Thoracic aorta (tissue), 2 donors: ENCODE data around the gene XAB2. TPM values are rescaled to one million over a fixed set of nuclear protein-coding genes. Genes with fewer than 3 reads are reported as not detected.

Experiments used
- ATAC-seq: fragments of 150-250 bp; one replicate; pipeline ENCODE4 v1.8.0; 2017; ENCODE audit warnings: low read depth; ENCODE audit not compliant: insufficient number of reproducible peaks, low FRiP score
- DNase-seq: peaks from one replicate; pipeline ENCODE4 v3.0.0-alpha.2; 2020; ENCODE audit warnings: low spot score
- H3K27ac ChIP-seq, 2 donors: fragments of 200-600 bp; sonication (generic); 1 replicate in 1 of 2; 2 replicates in 1 of 2; pipeline ENCODE4 v1.5.1; 2016; ENCODE audit warnings: mild to moderate bottlenecking in 2 of 2, moderate library complexity in 2 of 2
- H3K27me3 ChIP-seq: fragments of 200-600 bp; sonication (generic); replicated peaks from 2 replicates; pipeline ENCODE4 v1.6.0; 2016; ENCODE audit warnings: mild to moderate bottlenecking; ENCODE audit not compliant: insufficient read depth
- H3K36me3 ChIP-seq: fragments of 200-600 bp; sonication (generic); one replicate; pipeline ENCODE4 v1.5.1; 2016
- H3K4me1 ChIP-seq, 2 donors: fragments of 200-600 bp; sonication (generic); 1 replicate in 1 of 2; 2 replicates in 1 of 2; pipeline versions ENCODE4 v1.5.1 to v1.6.0; 2016; ENCODE audit warnings: low read depth in 2 of 2, mild to moderate bottlenecking in 1 of 2; ENCODE audit not compliant: control insufficient read depth in 1 of 2
- H3K4me3 ChIP-seq: fragments of 200-600 bp; sonication (generic); 2 replicates; pipeline ENCODE4 v1.5.1; 2016; ENCODE audit warnings: mild to moderate bottlenecking
- H3K9me3 ChIP-seq: fragments of 200-600 bp; sonication (generic); 2 replicates; pipeline ENCODE4 v1.5.1; 2016
- total RNA-seq, 2 donors: library from RNA; depleted of rRNA; stranded (reverse); fragments of >200 nt; gene quantifications; one replicate each; pipeline versions ENCODE4 v1.1.0 to v1.2.3, GENCODE V29; 2016
- TF ChIP-seq, protein P1 (sequence below): fragments of 200-600 bp; sonication (generic); IDR thresholded peaks from one replicate; pipeline ENCODE4 v1.5.1; 2019; ENCODE audit warnings: antibody characterized with exemption

Gene XAB2
- total RNA-seq, 2 donors from 2014 or later, result 34.1 to 40.6 TPM

- DNase-seq, result no peak
- Histone ChIP-seq H3K4me3 (no peak overlapping the region), H3K36me3 (no peaks in the 10 kb centered on the region), H3K4me1 (no peaks in the 10 kb centered on the region), H3K27ac (no peak overlapping the region), H3K9me3 (no peaks in the 10 kb centered on the region), H3K27me3 (no peaks in the 10 kb centered on the region)
- ATAC-seq, result no peak
- TF ChIP-seq, protein P1, sequence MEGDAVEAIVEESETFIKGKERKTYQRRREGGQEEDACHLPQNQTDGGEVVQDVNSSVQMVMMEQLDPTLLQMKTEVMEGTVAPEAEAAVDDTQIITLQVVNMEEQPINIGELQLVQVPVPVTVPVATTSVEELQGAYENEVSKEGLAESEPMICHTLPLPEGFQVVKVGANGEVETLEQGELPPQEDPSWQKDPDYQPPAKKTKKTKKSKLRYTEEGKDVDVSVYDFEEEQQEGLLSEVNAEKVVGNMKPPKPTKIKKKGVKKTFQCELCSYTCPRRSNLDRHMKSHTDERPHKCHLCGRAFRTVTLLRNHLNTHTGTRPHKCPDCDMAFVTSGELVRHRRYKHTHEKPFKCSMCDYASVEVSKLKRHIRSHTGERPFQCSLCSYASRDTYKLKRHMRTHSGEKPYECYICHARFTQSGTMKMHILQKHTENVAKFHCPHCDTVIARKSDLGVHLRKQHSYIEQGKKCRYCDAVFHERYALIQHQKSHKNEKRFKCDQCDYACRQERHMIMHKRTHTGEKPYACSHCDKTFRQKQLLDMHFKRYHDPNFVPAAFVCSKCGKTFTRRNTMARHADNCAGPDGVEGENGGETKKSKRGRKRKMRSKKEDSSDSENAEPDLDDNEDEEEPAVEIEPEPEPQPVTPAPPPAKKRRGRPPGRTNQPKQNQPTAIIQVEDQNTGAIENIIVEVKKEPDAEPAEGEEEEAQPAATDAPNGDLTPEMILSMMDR, result no peak
Measured at GRCh38 chr19:7641290-7642276, 12.2 kb upstream of the XAB2 start.

DNA sequence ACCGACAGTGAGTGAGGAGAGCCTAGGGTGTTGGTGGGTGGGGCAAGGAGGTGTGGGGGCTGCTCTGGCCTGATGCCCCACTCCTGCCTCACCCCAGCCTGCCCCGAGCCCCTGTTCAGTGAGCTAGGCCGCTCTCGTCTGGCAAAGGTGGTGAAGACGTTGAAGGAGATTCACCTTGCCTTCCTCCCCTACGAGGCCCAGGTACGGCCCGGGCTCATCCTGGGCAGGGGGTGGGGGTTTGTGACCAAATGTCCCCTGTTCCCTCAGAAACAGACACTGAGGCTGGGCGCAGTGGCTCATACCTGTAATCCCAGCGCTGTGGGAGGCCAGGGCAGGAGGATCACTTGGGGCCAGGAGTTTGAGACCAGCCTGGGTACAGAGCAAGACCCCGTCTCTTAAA, 11.5 kb upstream of the XAB2 start:
- no peak overlapping the region for H3K27ac ChIP-seq
- H3K27me3 ChIP-seq, result no peaks in the 10 kb centered on the region
- TF ChIP-seq, protein P1, result no peak
- DNase-seq (no peak), ATAC-seq (no peak)
- no peaks in the 10 kb centered on the region for H3K36me3 ChIP-seq
- no peaks in the 10 kb centered on the region for H3K4me1 ChIP-seq
- no peaks in the 10 kb centered on the region for H3K9me3 ChIP-seq
- H3K4me3 ChIP-seq, result no peak overlapping the region

DNA sequence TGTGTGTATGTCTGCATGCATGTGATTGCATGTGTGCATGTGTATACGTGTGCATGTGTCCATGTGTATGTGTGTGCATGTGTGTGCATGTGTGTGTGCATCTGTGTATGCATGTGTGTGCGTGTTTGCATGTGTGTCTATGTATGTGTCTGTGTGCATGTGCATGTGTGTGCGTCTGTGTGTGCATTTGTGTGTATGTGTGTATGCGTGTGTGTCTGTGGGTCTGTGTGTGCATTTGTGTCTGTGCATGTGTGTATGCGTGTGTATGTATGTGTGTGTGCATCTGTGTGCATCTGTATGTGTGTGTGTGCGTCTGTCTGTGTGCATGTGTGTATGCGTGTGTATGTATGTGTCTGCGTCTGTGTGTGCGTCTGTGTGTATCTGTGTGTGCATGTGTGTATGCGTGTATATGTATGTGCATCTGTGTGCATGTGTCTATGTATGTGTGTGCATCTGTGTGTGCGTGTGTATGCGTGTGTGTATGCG, 10.6 kb upstream of the XAB2 start:
- H3K4me3 ChIP-seq, result no peak overlapping the region
- no peaks in the 10 kb centered on the region for H3K27me3 ChIP-seq
- TF ChIP-seq, protein P1, result no peak
- H3K36me3 ChIP-seq, result no peaks in the 10 kb centered on the region
- no peak overlapping the region for H3K27ac ChIP-seq
- no peak for ATAC-seq
- DNase-seq, result no peak
- no peaks in the 10 kb centered on the region for H3K9me3 ChIP-seq
- no peaks in the 10 kb centered on the region for H3K4me1 ChIP-seq

- H3K4me3 ChIP-seq, result no peak overlapping the region
- no peaks in the 10 kb centered on the region for H3K27me3 ChIP-seq
- H3K27ac ChIP-seq, result no peak overlapping the region
- H3K36me3 ChIP-seq, result no peaks in the 10 kb centered on the region
- H3K9me3 ChIP-seq, result no peaks in the 10 kb centered on the region
- TF ChIP-seq, protein P1, result no peak
- DNase-seq, result no peak
- ATAC-seq, result no peak
- H3K4me1 ChIP-seq, result no peaks in the 10 kb centered on the region
Measured at GRCh38 chr19:7638802-7639465, 9.6 kb upstream of the XAB2 start.
